GM12872 (cell line): Measurements from ENCODE around the gene RBFOX2.

Source experiments
- TF ChIP-seq, protein P1 (sequence below): IDR thresholded peaks from 3 replicates; pipeline ENCODE4 v1.5.1; 2011; ENCODE audit warnings: low read depth, mild to moderate bottlenecking, low read length, moderate library complexity; ENCODE audit not compliant: insufficient read depth

Gene RBFOX2

DNA sequence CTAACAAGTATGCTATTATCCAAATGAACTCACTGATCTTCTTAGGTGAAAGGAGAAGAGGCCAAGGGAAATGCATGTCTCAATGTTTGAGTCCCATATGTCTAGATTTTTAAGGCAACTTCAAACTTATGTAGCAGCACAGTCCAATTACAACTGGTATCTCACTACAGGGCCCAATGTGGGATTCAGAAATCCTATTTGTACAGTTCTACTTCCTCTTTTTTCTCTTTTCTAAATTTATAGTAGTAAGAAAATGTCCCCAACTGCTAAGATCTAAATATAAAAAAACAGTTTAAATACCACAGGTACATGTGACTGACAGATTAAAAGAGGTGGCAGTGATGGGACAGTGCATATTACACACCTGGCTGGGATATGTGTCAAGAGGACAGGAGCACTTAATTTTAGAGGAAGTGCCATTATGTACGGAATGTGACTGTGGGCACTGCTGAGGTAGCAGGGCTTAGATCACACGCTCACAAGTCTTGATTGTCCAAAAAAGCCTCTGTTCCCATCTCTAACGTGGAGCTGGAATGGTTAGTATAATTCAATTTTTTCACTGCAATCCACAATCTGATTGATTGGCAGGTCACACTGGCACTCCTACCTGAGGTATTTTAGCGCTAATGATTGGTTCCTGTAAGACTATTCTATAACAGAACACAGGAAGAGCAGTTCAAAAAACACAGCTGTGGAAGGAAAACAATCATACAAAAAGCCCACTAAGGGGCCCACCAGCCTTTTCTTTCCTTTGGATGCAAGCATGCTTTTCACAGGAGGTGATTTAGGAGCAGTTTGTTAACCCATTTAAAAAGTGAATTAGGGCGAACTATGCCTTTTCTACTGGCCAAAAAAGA, 276.4 kb downstream of the RBFOX2 start:
- TF ChIP-seq, protein P1, sequence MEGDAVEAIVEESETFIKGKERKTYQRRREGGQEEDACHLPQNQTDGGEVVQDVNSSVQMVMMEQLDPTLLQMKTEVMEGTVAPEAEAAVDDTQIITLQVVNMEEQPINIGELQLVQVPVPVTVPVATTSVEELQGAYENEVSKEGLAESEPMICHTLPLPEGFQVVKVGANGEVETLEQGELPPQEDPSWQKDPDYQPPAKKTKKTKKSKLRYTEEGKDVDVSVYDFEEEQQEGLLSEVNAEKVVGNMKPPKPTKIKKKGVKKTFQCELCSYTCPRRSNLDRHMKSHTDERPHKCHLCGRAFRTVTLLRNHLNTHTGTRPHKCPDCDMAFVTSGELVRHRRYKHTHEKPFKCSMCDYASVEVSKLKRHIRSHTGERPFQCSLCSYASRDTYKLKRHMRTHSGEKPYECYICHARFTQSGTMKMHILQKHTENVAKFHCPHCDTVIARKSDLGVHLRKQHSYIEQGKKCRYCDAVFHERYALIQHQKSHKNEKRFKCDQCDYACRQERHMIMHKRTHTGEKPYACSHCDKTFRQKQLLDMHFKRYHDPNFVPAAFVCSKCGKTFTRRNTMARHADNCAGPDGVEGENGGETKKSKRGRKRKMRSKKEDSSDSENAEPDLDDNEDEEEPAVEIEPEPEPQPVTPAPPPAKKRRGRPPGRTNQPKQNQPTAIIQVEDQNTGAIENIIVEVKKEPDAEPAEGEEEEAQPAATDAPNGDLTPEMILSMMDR: no peak

DNA sequence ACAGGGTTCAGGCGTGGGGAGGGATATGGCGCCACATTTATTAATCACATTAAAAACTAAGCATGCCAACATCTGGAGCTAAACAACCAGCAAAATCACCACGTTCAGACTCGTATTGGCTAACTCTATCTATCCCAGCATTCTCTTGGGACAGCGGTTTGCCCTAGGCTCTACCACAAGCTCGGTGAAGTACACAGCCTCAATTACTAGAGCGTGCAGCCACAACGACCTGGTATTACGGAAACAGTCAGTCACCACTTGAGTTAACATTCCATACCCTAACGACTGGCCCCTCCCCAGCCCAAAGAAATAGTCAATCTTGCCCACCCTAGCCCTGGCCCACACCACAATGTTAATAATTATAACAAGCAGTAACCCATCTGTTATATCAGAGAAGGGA, 278.8 kb downstream of the RBFOX2 start:
- TF ChIP-seq, protein P1: no peak

DNA sequence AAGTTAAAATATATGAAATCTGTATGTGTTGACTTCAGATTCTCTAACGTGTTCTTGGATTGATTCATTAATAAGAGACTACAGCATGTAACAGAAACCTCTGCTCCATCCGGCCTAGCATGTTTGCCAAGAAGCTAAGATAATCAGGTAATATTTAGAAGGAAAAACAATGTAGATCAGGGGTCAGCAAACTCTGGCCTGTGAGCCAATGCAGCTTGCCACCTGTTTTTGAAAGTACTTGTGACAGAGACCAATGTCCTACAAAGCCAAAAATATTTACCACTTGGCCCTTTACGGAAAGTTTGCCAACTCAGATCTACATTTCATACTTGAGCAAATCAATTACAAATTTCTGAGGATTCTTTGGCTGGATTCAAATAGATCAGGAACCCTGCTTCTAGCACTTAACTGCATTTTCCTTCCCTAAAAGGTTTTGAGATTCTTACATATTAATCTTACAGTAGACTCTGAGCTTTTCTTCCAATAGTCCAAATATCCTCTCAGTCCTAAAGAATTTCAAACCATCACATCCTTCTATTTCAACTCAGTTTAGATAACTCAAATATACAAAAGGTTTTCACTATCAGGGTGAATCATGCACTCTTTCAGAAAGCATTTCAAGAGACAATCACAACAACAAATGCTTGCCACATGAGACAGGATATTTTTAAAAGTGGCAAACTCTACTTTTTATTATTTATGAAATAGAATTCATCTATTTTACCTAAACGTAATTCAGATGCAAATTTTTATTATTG, 281.5 kb downstream of the RBFOX2 start:
- TF ChIP-seq, protein P1: no peak

DNA sequence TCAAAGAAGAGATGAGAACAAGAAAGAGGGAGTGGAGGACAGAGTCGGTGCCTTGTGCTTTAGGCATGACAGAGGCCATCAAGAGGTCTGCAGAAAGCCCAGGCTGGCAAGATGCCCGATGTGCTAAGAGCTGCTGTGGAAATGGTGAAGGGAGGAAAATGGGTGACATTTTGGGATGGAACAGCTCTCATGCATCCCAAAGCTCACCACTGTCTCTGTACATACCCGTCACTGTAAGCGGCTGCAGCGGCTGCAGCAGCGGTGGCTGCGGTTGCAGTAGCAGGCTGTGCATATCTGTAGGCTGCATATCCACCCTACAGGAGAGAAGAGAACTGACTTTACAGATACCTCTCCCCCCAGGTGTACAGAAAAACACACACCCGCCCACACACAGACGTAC, 282.4 kb downstream of the RBFOX2 start:
- TF ChIP-seq, protein P1: no peak

DNA sequence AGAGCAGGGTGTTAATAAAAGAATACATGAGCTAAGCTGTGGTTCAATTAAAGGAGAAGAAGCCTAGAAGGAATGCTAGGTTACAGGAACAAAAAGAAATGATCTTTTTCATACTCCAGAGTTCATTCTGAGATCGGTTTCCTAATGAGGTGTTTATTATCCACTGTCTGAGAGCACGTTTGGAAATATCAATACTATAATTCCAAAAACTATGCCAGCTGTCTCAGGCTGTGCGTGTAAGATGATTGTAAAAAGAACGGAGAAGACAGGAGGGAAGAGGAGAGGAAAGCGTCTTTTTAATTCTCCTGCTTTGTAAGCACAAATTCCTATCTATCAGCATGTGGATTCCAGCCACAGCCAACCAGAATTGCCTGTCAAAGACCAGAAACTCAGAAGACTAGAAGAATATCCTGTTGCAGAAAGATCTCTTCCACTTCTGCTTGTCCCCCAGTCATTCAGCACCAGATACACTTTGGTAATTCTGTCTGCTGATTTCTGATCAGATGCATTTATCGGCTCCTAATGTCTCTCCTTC, 285.2 kb downstream of the RBFOX2 start:
- TF ChIP-seq, protein P1: no peak

DNA sequence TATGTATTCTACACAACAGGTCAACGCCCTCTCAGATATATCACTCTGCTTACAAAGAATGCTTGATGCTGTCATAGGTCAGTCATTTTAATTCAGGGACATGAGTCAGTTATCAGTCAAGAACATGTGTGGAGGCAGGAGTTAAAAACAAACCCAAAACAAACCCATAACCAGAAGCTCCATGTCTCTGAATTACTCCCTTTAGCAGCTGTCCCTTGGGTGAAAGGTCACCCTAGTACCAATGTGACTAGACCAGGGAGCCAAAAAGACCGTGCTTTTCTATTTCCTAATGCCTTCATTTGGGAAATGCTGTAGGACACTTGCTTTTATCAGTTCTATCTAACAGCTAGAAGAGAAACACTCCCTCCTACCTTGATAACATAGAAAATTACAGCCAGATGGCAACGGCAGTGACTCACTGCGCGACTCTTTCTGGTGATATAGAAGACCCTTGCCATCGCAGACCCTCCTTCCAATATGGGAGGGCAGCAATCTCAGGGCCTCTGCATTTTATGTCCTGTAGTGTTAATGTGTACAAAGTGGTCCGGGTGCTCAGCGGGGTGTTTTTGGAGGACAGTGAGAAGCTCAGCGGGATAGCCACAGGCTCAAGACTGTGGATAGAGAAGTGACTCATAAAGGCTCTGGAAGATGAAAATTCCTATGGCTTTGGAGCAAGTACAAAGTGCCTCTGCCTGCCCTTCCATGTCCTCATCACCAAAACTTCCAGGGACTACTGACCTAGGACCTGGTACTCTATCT, 286.1 kb downstream of the RBFOX2 start:
- TF ChIP-seq, protein P1: no peak

DNA sequence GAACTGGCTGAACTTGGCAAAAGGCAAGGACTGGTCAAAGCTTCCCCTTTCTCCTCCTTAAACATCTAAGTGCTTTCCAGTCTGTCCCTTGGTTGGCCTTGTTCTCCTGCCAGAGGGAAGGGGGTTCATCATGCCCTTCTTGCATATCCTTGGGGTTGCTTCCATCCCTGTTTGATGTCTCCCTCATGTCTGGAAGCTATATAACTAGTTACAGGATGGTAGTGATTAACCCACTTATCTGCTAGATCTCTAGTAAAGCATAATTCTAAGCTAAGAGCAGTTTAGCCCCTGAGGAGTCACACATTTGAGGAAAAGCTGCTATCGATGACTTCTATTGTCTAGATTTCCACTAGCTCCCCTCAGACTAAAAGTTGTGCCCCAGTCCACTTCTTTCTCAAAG, 288.0 kb downstream of the RBFOX2 start:
- TF ChIP-seq, protein P1: no peak
